ENCODE data around the gene ZBTB7C. TPM values are rescaled to one million over a fixed set of nuclear protein-coding genes. Genes with fewer than 3 reads are reported as not detected.

Gene ZBTB7C
- polyA plus RNA-seq, 12 donors, result 2.5 to 12.5 (median 4.2) TPM; not detected in 1

Other genes starting within 250 kb of the ZBTB7C start
- 10 to 100 TPM in 11 of 12 donors, not detected in 1; 24.5 to 46.3 (median 38.0) TPM for gene CTIF, start 129.6 kb upstream of the ZBTB7C start, polyA plus RNA-seq (ENCODE audit: insufficient read length in 12 of 12)

All from muscle of arm (tissue), 12 donors.